ELF-1 (cell line): ENCODE data around the gene WLS.

Source experiments
- DNase-seq: peaks from one replicate; pipeline ENCODE4 v3.0.0-alpha.2; 2016; ENCODE audit warnings: low read depth, low spot score

WLS gene

DNA sequence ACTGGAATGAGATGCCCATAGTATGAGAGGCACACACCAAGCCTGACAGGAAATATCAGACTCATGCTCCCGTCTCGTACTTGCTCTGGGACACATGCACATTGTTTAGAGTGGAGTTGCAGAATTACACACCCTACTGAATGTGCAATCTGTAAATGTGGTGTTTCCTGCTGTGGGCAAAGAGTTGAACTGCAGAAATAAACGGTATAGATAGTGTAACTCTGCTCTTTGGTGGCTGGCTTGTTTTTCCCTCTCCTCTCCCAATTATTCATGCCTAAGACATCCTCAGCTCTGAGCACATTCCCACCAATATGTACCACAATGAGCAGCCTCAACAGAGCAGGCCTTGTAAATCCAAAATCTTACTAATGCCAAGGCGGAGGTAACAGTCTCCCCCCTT lies 91.8 kb downstream of the WLS start:
- DNase-seq = no peak

DNA sequence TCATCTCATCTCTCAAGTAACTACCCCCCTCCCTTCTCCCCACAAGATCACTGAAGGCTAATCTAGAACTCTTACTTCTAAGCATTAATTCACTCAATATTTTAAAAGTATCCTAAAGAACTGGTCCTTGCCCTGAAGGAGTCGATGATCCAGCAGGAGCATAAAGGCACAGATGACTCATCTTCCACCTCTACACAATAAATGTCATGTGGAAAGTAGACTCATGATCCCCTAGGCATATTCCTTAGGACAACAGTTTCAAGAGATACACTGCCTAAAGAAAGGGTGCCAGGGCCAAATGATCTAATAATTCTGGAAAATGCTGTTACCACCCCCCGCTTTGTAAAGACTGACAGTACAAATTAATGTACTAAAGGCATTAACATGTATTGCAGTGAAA lies 96.1 kb downstream of the WLS start:
- no peak for DNase-seq

DNA sequence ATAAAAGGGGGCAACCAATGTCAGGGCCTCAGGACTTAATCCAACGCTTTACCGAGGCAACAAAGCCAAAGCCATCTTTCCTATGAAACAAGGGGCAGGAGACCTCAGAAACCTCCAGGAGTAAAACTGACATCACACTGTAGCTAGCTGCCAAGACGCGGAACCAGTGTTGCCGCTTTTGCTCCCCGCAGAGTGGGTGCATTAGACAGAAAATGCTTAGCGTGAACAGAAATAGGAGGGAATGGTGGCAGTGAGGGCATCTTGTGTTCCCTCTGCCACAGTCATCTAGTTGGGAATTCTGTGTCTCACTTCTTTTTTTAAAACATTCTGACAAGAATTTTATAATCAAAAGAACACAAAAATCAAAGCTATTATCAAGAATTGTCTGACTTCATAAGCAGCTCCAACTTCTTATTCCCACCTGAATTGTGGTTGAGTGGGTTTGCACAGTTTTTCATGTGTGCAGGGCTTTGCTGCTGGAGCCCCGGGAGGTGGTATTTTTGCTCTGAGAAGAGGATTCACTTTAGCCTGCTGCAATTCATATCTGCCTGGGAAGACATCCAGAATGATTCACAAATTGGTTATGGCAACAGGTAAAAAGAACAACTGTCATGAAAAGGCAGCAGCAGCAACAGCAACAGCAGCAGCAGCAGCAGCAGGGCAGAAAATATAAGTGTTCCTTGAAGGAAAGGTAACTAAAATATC lies 99.7 kb downstream of the WLS start:
- DNase-seq = no peak

- no peak for DNase-seq
Measured at GRCh38 chr1:68131261-68131660, 101.1 kb downstream of the WLS start.

DNA sequence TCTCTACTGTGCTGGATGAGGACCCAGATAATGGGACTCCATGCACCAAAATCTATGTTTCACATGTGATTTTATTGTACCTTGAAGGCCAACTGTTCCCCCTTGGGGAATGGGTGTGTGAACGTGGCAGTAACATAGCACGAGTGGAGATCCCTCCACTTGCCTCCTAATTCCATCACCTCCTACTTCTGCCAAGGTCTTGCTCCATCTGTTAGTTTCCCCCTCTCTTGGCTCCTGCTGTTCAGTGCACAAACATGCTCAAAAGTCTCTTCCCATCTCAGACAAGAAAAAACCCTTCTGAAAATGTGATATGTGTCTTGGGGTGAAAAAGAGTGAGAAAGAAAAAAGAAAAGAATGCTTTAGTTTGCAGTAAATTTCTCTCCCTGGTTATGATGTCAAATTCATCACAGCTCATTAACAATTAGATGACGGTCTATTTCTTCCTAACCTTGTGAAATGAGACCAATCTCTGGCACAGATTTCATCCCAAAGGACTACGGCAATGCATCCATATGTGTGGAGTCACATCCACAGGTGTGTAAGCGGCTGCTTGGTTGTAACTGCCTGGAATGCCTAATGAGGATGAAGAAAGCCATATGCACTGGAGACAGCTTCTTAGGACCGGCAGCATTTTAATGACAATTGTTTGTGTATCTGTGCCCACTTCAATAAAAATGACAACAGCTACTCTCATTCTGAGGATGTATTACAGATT lies 102.6 kb downstream of the WLS start:
- DNase-seq = no peak

- DNase-seq = no peak
Measured at GRCh38 chr1:68128820-68129219, 103.5 kb downstream of the WLS start.

DNA sequence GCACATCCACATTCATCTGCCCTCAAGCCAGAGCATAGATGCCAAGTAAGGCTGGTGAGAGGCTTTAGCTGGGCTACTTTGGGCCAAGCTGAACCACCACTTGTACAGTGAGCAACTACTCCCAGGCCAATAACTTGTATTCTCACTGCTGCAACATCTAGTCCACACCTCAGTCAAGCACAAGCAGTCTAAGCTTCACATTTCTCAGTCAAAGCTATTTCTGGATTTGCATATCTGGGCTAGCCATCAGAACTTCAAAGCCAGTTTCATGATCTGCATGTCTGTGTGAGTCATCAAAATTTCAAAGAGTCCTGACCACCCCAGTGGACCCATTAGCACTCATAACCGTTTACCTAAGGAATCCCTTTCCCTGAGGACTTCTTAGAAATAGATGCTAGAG lies 104.2 kb downstream of the WLS start:
- peak; percentile 51 for DNase-seq

- no peak for DNase-seq
Measured at GRCh38 chr1:68121536-68121935, 110.8 kb downstream of the WLS start.

- DNase-seq = peak; percentile 79
Measured at GRCh38 chr1:68120136-68120791, 112.1 kb downstream of the WLS start.

GRCh38 chr1:68119445-68119844 lies 112.9 kb downstream of the WLS start:
- DNase-seq = no peak

GRCh38 chr1:68117416-68117815 lies 114.9 kb downstream of the WLS start:
- no peak for DNase-seq

GRCh38 chr1:68116643-68117235 lies 115.6 kb downstream of the WLS start:
- DNase-seq = no peak

- DNase-seq = no peak
Measured at GRCh38 chr1:68115308-68115707, 117.0 kb downstream of the WLS start.

GRCh38 chr1:68113966-68114365 lies 118.4 kb downstream of the WLS start:
- DNase-seq = no peak

GRCh38 chr1:68112835-68113243 lies 119.5 kb downstream of the WLS start:
- DNase-seq = no peak

- DNase-seq = peak; percentile 52
Measured at GRCh38 chr1:68111519-68112436, 120.5 kb downstream of the WLS start.

DNA sequence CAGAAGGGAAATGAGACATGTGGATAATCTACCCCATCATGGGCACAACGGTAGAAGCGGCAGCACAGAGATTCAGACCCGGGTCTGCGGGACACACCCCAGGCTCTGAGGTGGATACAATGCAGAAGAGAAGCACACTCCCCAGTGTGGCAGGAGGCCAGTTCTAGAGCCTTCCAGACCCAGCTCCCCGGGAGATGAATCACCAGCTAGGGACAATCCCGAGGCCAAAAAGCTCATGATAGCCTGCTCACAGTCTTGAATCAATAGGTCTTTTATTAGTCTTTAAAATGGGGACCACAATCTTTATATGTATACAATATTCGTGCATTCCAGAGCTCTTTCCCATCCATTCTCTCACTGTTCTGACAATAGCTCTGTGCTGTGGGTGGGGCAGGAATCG lies 124.6 kb downstream of the WLS start:
- DNase-seq = no peak

GRCh38 chr1:68103884-68104554 lies 128.3 kb downstream of the WLS start:
- no peak for DNase-seq

GRCh38 chr1:68103011-68103545 lies 129.2 kb downstream of the WLS start:
- no peak for DNase-seq

DNA sequence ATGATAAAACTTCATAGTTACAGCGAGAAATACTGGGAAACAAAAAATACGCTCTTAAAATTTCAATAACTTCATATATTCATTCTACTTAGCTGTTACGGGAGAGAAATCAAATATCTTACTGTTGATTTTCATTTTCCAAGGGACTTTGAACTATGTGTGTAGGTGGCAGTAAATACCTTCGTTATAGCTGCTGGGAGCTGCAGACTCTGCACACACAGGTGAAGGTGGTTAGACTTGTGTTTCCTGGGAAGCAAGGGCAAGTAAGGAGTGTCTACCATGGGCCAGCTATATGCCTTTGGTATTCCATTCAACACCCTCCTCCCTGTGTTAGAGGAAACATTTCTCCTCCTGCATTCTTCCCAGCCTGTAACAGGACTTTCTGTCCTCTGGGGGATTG lies 130.5 kb downstream of the WLS start:
- DNase-seq = no peak

GRCh38 chr1:68100571-68100970 lies 131.8 kb downstream of the WLS start:
- no peak for DNase-seq
